ENCODE data around the gene TDP1.

TDP1 gene

DNA sequence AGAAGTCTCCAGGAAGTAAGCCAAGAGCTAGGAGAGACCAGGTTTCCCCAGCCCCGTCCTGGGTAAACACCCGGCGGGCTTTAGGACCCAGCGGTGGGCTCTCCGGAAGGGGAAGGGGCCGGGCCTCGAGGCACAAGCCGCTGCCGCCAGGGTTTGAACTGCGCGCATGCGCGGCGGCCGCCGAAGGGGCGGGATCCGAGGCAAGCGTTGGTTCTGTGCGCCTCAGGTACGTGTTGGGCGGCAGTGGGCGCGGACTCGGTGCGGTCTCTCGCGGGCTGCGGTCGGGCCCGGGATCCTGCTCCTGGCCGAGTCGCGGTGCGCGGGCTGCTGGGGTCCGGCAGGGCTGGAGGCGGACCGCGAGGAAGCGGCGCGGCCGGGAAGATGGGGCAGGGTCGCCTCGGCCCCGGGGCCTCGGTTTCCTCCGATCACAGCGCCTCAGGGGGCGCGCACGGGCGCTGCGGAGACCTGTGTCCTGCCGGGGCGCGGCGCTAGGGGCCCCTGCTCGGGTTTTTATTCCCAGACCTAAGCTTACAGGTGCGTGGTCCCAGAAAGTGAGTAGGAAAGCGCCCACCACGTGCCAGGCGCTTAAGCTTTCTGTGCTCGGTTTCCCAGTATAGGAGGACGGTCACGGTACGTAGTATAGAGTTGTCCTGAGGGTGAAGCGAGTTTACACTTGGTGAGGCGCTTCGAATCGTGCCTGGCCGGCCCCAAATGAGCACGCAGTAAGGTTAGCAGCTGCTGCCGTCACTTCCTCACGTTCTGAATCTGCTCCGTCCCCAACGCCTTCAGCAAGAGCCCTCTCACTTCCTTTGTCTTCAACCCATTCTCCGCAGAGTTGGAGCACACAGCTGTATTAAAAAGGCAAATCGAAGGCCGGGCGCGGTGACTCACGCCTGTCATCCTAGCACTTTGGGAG lies at the start of gene TDP1:
TSS of gene TDP1 (plus strand) at position 183 of the 916 bp plus-strand sequence. CDS start 7,188 bp downstream, outside the sequence.
- ATAC-seq = peak; percentile 73 to 74

DNA sequence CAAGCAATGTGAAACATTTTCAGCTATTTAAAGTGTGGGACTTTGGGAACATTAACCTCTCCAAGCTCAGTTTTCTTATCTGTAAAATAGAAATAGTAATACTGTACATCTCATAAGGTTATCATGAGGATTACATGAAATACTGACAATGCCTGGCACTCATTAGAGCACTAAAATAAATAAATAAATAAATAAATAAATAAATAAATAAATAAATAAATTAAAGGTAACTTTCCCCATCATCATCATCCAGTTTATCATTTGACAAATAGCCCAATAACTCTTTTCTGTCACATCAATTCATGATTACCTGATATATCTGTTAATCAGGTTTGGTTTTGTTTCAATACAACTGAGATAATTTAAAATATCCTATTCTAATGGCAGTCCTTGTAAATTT lies 49.7 kb upstream of the TDP1 start:
- ATAC-seq = no peak

DNA sequence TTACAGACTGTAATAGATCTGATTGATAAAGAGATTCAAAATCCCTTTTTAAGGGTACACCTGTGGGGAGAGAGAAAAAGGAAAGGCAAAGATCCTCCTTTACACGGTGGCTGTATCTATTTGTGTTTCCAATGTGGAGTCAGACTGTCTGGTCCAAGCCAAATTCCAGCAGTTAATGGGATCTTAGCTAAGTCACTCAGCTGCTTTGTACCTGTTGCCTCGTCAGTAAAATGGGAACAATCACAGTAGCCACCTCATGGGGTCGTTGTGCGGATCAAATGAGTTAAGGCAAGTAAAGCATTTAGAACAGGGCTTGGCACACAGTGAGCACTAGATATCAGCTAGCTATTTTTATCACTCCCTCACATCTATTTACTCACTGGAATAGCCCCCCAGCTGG lies 48.1 kb upstream of the TDP1 start:
- ATAC-seq = no peak

DNA sequence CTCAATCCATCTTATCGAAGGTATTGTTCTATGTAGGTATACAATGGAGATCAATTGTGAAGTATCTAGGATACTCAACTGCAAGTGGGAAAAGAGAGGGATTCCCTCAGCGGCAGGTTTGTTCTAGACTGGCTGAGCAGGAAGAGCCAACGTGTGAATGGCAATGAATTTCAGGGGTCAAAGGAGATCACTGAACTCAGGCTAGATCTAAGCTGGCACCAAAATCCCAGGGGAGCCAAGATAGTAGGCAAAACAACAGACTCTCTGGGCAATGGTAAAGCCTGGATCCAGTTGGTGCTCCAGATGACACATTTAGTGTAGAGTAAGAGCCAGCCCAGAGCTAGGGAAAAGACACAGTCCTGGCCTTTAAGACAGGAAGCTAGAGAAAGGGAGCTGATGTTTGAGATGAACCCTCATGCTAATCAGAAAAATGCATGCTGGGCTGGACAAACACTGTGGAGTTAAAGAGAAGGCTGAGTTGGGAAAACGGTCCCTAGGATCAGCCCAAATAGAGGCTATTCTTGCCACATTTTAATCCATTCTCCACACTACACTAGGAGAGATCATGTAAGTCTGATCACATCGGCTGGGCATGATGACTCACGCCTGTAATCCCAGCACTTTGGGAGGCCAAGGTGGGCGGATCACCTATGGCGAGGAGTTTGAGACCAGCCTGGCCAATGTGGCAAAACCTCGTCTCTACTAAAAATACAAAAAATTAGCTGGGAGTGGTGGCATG lies 46.8 kb upstream of the TDP1 start:
- ATAC-seq = no peak

DNA sequence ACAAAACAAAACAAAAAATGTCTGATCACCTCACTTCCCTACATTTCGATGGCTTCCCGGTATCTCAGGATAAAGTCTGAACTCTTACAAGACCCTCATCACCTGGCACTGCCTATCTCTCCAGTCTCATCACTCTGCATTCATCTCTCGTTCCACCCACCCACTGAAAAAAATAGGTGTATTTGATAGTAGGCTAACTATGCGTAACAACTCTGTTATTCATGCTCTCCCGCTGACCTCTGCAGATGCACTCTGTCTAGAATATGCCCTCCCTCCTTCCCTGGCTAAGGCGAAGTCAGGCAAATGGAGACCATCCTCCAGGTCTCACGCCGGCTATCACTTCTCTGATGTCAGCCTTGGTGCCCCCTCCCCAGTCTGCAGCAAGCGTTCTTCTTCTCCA lies 46.1 kb upstream of the TDP1 start:
- no peak for ATAC-seq

DNA sequence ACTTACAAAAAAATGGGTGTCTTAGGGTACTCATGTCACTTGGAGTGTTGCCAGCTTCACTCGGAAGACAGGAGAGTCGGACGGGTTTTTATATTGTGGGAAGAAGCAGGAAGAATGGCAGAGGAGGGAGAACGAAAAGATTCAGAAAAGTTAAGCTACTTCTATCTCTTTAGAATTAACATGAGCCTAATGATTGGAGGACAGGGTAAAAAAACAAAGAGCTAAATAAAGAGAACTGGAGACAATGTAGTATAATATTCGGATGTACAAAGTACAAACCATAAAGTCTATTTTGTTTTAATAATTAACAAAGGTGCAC lies 45.1 kb upstream of the TDP1 start:
- no peak for ATAC-seq

DNA sequence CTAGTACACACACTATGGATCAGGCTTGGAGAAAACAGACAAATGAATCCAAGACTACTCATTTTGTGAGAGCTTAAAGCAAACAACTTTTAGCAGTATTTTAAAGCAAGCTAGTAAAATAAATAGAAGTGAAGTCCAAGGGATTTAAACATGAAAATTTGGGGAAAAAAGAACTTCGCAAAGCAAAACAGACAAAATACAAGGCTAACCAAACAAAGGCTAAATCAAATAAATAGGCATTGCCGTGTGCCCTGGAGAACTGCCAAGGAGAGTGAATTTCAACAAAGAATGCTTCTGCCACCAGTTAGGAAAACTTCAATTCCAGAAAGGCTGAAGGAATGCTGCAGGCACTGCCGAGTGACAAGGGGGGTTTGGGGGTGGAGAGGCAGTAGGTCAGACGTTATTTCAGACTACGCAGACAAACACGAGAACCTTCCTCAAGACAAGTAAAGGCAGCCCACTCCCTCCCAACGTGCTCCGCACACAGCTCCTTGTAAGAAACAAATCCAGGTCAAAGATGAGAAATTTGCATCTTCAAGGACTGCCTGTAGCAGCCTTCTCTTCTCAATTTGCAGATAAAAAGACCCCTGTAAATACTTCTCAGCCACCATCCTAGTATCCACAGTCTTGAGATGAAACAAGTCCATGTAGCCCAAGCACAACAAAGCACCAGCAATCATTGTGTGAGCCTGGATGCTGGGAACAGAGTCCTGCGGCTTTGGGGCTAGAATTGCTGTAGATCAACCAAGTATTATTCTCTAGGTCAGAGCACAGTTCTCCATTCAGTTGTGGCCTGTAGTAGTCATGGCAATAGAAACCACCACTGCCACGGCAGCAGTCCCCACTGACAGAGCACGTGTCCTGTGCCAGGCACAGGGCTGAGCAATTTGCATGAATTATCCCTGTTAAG lies 44.5 kb upstream of the TDP1 start:
- peak in 1 of 2 donors; percentile 30 for ATAC-seq

DNA sequence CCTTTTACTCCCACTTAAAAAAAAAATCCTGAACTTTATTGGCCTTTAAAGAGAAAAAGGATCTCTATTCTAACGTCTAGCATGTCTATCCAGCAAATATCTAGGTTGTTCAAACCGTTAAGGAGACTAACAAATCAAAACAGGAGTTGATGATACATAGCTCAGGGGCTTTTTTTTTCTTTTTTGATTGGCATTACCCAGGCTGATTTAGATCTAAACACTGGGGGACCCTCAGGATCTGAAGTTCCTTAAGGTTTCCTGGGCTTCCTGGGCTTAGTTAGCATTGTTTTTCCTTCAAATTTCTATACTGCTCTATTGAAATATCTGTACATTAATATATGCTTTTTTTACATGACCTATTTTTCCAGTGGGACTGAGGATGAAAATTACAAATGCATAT lies 43.5 kb upstream of the TDP1 start:
- no peak for ATAC-seq

DNA sequence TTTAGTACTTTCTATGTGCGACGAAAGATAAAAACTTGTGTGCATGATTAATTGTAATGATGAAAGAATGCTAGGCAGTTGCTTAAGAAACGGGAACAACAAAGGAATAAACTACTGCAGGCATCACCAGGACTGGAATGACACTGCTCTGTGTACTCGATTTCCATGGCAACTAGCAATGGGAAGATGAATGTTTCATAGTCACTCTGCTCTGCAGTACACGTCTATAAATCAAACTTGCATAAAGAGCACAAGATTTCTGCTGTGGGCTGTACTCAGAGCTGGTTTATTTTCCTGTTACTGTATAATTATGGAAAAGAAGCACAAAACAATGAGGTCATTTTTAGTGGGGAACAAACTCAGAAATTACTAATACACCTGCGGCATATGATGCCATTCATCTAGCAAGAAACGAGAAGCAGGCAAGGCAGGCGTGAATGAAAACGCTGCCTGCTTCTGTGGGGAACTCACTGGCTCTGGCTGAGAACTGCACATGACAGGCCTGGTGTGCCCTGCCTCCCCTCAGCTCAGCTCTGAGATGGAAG lies 43.0 kb upstream of the TDP1 start:
- ATAC-seq = no peak

DNA sequence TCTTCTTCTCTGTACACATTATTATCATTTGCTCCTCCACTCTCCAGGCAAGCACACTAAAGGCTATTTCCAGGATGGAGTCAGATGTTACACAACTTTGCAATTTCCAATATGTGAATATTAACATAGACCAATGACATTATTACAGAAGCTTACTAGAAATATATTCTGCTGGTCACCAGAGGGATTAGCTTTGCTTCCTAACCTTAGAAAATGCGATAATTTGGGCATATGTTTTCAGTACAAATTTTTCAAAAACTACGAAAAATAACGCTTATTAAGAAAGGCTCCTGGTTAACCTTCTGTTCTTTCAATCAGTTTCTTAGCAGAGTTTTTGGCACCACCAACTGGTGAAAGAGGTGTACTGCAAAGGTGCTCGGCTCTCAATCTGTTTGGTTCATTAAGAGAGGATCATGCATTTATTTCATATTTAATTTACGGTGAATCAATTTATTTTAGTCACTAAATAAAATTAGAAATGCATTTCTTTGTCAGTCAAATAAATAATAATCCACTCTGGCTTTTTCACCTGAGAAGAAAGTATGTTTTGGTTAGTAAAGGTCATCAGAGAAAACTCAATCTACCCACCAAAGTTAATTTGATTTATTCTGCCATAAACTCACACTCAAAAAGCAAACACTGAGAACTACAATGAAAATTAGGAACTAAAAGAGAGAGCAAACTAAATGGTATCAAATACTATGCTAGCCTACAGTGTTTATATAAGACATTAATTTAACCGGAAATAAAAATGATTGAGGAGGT lies 40.4 kb upstream of the TDP1 start:
- ATAC-seq = peak in 1 of 2 donors; percentile 35

DNA sequence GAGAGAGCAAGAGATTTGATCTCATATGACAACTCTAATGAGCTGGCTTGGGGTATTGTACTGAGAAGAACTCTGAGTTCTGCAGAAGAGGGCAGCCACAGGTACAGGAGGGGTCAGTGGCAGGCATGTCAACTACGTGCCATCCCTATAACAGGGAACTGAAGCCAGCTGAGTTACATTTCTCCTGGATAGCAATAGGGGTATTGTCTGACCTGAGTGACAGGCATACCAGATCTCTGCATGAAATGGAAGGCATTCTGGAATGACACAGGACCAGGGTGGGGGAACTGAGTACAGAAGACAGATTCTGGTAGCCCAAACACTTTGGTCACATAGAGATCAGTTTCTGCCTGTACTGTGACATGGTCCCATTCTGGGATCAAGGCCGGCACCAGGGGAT lies 37.0 kb upstream of the TDP1 start:
- ATAC-seq = no peak

DNA sequence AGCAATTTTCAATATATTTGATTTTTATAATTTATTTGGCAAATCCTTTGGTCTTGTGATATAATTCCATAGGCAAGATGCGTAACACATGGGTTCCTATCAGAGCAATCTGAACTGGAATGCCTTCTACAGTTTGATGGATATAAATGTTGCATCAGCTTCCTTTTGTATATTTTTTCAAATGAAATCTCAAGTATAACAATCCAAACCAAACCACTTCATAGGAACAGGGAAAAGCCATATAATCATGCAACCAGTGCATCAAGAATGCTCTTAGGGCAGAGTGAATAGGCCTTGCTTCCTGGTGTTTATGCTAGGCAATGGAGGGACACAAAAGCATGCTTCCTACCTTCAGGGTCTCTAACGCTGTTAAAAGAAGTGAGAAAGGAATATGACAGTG lies 35.7 kb upstream of the TDP1 start:
- ATAC-seq = no peak

DNA sequence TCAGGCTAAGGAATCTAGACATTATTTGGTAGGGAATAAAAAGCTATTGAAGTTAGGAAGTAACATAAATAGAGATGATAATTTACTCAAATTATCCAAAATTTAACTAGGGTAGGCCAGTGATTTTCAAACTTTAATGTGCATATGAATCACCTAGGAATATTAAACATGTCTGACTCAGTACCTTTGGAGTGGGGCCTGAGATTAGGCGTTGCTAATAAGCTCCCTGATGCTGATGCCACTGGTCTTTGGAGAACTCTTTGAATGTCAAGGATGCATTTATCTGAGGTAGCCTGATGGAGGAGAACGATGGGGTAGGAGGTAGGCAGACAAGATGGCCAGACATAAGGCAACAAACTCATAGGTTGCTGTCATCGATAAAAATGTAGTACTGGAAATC lies 34.4 kb upstream of the TDP1 start:
- ATAC-seq = no peak

DNA sequence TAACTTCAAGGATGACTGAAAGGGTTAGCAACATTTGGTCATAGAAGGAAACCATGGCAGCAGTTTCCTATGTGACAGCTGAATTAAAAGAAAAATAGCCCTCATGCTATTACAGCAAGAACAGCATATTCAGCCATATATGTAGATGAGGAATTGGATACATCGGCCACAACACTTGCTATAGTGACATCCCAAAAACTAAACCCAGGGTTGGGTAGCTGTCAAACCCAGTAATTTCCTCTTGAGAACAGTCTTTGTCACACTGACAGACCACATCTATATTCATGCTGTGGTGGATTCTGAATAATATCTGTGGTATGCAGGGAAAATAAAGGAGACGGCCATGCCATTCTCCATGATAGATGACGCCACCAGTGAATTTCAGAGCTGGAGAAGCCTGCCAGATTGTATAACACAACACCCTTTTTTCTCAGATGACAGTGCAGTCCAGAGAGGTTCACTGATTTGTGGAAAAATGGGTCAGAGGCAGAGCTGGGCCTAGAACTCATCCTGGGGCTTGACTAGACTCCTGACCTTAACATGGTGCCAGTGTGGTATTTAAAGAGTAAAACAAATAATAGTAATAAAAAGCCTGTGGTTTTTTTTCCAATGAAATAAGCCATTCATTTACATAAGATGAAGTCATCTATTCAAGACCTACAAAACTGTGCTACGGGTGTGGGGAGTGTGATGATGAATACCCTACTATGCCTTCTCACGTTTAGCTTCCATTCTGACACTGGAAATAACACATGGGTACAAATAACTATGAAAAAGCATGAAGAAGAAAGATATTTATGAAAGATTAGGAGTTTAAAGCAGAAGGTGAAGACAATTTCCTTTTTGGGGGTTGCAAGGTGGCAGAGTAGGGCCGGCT lies 33.5 kb upstream of the TDP1 start:
- ATAC-seq = peak in 1 of 2 donors; percentile 41

DNA sequence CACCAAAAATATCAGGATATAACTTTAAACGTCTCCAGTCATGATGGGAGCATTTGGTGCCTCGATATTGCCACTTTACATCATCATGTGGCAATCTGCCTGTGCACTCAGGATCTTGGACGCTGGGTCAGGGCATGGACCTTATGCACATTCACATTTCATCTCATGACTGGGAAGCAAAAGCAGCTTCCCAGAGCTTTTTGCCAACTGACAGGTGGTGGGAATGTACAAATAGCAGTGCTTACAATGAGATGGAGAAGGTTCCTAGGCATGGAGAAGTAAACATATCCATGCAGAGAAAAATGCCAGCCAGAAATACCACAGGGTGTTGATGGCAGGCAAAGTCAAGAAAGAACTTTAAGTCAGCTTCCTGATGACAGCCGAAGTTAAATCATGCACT lies 31.5 kb upstream of the TDP1 start:
- no peak for ATAC-seq

DNA sequence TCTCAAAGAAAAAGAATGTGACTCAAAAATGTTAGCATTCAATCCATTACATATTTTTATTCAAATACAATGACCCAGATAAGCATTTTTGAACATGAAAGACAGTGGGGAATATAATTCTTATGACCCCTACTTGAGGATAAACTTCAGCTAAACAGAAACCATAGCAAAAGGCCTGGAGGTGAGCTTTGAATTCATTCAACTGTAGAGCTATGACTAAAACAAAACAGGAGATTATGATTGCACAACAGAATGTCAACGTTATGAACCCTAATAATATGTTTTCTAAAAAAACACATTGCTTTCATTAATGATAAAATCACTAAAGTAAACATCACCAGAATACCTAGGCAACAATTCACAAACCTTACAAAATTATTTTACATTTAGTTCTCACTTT lies 29.0 kb upstream of the TDP1 start:
- ATAC-seq = no peak

DNA sequence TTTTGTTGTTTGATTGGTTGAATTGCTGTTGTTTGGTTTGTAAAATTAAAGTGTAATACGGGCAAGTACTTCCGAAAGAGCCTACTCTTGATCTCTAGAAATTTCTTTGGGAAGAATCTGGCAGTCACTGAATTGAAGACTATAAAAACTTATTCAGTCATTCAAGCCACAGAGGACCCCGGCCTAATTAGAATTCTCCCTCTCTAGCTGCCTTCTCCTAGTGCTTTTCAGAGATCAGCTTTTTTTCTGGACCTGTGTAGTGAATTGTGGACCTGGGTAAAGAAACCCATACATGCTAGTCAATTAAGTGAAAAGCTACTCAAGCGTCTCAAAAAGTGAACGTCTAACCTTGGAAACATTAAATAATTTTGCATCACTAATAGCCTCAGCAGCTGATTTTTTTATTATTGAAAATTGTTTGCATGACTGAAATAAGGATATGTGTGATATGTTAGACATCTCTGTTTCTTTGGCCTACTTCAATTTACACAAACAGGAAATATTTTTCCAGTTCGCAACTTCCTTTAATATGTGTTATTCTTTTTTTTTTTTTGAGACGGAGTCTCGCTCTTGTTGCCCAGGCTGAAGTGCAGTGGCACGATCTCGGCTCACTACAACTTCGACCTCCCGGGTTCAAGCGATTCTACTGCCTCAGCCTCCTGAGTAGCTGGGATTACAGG lies 28.4 kb upstream of the TDP1 start:
- no peak for ATAC-seq

DNA sequence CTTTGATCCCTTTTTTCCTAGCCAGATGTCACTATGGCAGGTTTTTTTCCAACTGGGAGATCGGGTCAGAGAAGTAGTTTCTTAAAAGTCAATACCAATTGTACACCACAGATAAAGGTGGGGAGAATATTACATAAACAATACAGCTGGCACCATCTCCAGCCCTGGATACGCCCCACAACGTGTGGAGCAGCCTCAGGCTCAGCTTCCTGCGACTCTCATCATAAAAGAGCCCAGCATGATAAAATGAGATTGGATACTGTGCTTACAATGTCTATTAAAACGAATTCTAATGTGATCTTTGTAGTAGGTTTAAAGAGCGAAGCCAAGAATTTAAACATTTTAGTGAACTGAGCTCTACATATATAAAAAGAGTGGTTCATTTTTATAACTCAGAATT lies 22.7 kb upstream of the TDP1 start:
- no peak for ATAC-seq

DNA sequence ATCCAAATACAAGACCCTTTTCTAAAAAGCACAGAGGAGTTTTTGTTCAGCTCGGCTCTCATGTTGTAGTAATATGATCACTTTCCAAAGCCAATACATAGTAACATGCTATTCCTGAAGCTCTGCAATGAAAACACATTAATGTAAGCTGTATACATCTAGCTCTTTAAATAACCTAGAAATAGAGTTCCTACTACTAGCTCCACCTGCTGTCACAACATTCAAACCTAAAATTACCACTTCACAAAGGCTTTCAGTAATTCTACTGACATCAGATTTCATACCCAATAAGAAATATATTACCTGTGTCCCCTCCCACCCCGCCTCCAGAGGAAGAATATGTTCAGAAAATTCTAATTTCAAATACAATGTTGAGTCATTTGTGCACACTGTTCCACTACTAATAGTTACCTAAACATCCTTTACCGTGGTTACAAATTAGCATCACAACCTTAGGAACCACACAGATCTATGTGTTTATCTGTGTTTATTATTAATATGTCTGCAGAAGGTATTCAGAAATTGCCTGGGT lies 19.0 kb upstream of the TDP1 start:
- ATAC-seq = peak in 1 of 2 donors; percentile 54

DNA sequence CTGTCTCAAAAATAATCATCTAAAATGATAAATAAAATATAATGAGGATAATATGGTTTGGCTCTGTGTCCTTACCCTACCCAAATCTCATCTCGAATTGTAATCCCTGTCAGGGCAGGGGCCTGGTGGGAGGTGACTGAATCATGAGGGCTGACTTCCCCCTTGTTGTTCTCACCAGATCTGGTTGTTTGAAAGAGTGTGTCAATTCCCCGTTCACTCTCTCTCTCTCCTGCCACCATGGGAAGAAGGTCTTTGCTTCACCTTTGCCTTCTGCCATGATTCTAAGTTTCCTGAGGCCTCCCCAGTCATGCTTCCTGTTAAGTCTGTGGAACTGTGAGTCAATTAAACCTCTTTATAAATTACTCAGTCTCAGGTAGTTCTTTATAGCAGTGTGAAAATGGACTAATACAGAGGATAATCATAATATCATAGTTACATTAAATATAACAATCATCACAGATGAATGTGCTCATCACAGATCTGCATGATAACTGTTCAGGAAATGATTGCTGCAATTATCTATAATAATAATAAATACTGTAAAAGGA lies 13.8 kb upstream of the TDP1 start:
- peak; percentile 53 to 71 for ATAC-seq

Measured in activated CD4-positive, CD25-positive, alpha-beta regulatory T cell treated with anti-CD3 and anti-CD28 coated beads, Interleukin-2, amount 50 U/mL, for 24 hours (primary cell).